ENCODE measurements around the gene MAPKAP1. TPM values are rescaled to one million over a fixed set of nuclear protein-coding genes. Genes with fewer than 3 reads are reported as not detected.
A peak's percentile ranks its signal among the peaks of the same experiment; 100 is the strongest.

MAPKAP1 gene
- total and polyA plus RNA-seq, 2 of the 13 experiments (the other 11 are each of a cell fraction or from before 2014, with no cell fraction given), result 45.0 to 64.3 TPM

- TF ChIP-seq ZFP36 (IDR thresholded peaks at IDR 0.05; ENCODE audit: borderline replicate concordance, low read depth, low read length, partially characterized antibody) (no peak), JUND (CRISPR knock-in tag; IDR thresholded peaks at IDR 0.05) (0 out of 2 replicates have a peak, but pooled peaks have one; percentile 10), USF2 (IDR thresholded peaks at IDR 0.05; ENCODE audit: low read depth, low read length) (peak; percentile 86), USF2 (CRISPR knock-in tag; IDR thresholded peaks at IDR 0.05; ENCODE audit: borderline replicate concordance) (peak; percentile 65; the same call in 1 of the 2 replicates), NR3C1 (CRISPR knock-in tag; IDR thresholded peaks at IDR 0.05) (no peak), CEBPB (IDR thresholded peaks at IDR 0.05; ENCODE audit: borderline replicate concordance, low read depth, low read length) (peak; percentile 24; the same call in 1 of the 2 replicates), HNRNPL (IDR thresholded peaks at IDR 0.05; ENCODE audit: low read depth, low read length) (0 out of 2 replicates have a peak, but pooled peaks have one; percentile 65), ZEB1 (IDR thresholded peaks at IDR 0.05; ENCODE audit: insufficient replicate concordance, low read depth) (no peak), PRDM15 (CRISPR knock-in tag; IDR thresholded peaks at IDR 0.05) (no peak), GABPA (IDR thresholded peaks at IDR 0.05; ENCODE audit: low read depth, low read length) (no peak), GABPA (CRISPR knock-in tag; IDR thresholded peaks at IDR 0.05; ENCODE audit: low read depth) (no peak), KDM6A (CRISPR knock-in tag; IDR thresholded peaks at IDR 0.05; ENCODE audit: low read depth) (no peak), MAX (IDR thresholded peaks at IDR 0.05) (peak; percentile 56; the same call in 1 of the 2 replicates), TGIF2 (CRISPR knock-in tag; IDR thresholded peaks at IDR 0.05) (0 out of 2 replicates have a peak, but pooled peaks have one; percentile 12), ZNF280B (CRISPR knock-in tag; IDR thresholded peaks at IDR 0.05; ENCODE audit: borderline replicate concordance) (0 out of 2 replicates have a peak, but pooled peaks have one; percentile 32), XRCC5 (optimal IDR thresholded peaks at IDR 0.05; ENCODE audit: low read length) (peak; percentile 46)
These were observed 193.2 kb downstream of the MAPKAP1 start (continued) for GRCh38 chr9:125513668-125514413.

Measured in HepG2 (cell line).